Nephron (organoid): ENCODE data around the gene MT4.

Experiments used
- H3K27ac Mint-ChIP-seq, 3 experiments: 2 replicates each; pipeline ENCODE4 v1.8.0; 2020; ENCODE audit warnings: mixed read lengths in 3 of 3, mild to moderate bottlenecking in 2 of 3, moderate library complexity in 1 of 3
- H3K27me3 Mint-ChIP-seq: 2 replicates; pipeline ENCODE4 v1.8.0; 2021; ENCODE audit warnings: low read depth, mild to moderate bottlenecking, moderate library complexity, mixed read lengths
- H3K36me3 Mint-ChIP-seq: 2 replicates; pipeline ENCODE4 v1.8.0; 2020; ENCODE audit warnings: low read depth, mixed read lengths
- H3K4me1 Mint-ChIP-seq: 2 replicates; pipeline ENCODE4 v1.8.0; 2020; ENCODE audit warnings: mixed read lengths
- H3K4me3 Mint-ChIP-seq, 3 experiments: 2 replicates each; pipeline ENCODE4 v1.8.0; 2020; ENCODE audit warnings: mild to moderate bottlenecking in 3 of 3, mixed read lengths in 3 of 3, moderate library complexity in 2 of 3
- H3K9me3 Mint-ChIP-seq: 2 replicates; pipeline ENCODE4 v1.8.0; 2020; ENCODE audit warnings: mixed read lengths
- CTCF ChIP-seq, 3 experiments: fragments of 200-600 bp; sonication (generic); IDR thresholded peaks; one replicate each; pipeline ENCODE4 v1.5.0; 2021; ENCODE audit warnings: antibody characterized with exemption in 3 of 3; ENCODE audit not compliant: unreplicated experiment in 3 of 3

Gene MT4

DNA sequence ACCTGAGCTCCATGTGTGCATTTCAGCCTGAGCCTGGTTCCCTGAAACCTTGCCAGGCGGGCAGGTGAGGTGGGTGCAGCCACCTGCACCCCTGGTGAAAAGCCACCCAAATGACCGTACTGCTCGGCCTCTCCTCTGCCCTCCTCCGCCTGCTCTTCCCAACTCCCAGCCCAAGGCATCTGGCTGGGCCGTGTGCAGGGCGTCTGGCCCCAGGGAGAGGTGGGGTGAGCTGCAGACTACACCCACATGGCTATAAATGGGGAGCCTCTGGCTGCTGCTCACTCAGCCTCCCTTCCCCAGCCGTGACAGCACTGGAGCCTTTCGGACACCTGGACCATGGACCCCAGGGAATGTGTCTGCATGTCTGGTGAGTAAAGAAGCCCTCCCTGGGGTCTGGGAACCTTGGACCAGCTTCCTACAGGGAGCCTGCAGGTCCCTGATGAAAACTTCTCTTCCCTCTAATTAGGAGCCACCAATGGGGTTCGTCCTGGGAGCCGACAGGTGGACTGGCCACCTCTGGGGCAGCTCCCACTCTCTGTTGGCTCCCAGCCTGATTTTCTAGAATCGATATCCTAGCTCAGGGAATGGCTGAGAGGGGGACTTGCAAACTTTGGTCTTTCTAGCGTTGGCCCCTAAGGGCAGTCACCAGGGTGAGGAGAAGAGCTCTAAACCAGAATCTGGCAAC, at the start of gene MT4:
Gene MT4, plus strand, starts transcription at position 281 of the 685 bp plus-strand sequence. Its CDS starts 56 bp downstream, at position 337.
- Mint-ChIP-seq H3K4me1 (no peaks in the 10 kb centered on the region), H3K9me3 (no peaks in the 10 kb centered on the region), H3K36me3 (no peaks in the 10 kb centered on the region), H3K27ac (no peak within 1 kb of the TSS), H3K27me3 (peaks cover 23% of the 10 kb centered on the region), H3K4me3 (no peak within 1 kb of the TSS)
- no peak for TF ChIP-seq CTCF (IDR thresholded peaks at IDR 0.05; ENCODE audit: unreplicated experiment in 3 of 3)

DNA sequence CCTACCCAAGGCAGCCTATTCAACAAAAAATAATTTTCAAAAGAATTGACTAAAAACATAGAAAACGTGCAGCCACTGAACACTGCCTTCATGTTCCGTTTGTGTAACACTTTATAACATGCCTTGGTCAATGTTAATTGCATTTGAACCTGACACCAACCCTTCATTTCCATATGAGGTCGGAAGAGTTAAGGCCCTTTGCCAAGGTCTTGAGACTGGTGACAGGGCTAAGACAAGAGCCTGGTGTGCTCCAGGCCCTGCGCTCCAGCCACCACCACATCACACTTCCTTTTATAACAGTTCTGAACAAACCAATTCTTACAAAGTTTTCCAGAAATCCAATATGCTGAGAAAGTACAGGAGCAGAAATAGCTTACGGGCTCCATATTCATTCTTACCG, 49.2 kb upstream of the MT4 start:
- Mint-ChIP-seq H3K4me3 (no peak overlapping the region), H3K9me3 (no peaks in the 10 kb centered on the region), H3K27me3 (no peaks in the 10 kb centered on the region), H3K27ac (no peak overlapping the region), H3K36me3 (peaks cover 33% of the 10 kb centered on the region), H3K4me1 (peaks cover 19% of the 10 kb centered on the region)
- TF ChIP-seq CTCF (IDR thresholded peaks at IDR 0.05; ENCODE audit: unreplicated experiment in 3 of 3): no peak

- no peak overlapping the region for H3K27ac Mint-ChIP-seq
- peaks cover 20% of the 10 kb centered on the region for H3K4me1 Mint-ChIP-seq
- H3K4me3 Mint-ChIP-seq: no peak overlapping the region
- peaks cover 19% of the 10 kb centered on the region for H3K36me3 Mint-ChIP-seq
- no peak for TF ChIP-seq CTCF (IDR thresholded peaks at IDR 0.05; ENCODE audit: unreplicated experiment in 3 of 3)
- no peaks in the 10 kb centered on the region for H3K27me3 Mint-ChIP-seq
- H3K9me3 Mint-ChIP-seq: no peaks in the 10 kb centered on the region
These were observed 47.7 kb upstream of the MT4 start for GRCh38 chr16:56517206-56517605.

DNA sequence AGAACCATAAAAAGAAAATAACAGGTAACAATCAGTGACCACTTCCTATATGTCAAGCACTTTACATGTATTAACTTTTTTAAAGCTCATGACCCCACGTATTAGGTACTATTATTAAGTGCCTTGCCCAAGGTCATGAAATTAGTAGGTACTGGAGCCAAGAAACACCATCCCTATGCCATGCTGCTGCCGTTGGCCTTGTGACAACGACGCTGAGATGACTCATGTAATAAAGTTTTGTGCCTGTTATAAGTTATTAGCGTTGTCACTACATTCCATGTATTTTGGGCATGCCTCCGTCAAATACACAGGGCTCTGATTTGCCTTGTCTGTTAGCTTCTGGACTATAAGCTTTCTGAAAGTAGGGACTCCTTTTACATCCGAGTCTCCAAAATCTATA, 46.4 kb upstream of the MT4 start:
- peaks cover 20% of the 10 kb centered on the region for H3K4me1 Mint-ChIP-seq
- TF ChIP-seq CTCF (IDR thresholded peaks at IDR 0.05; ENCODE audit: unreplicated experiment in 3 of 3): no peak
- peaks cover 7% of the 10 kb centered on the region for H3K36me3 Mint-ChIP-seq
- H3K4me3 Mint-ChIP-seq: peak overlapping the region; percentile 85 to 90 (median 89)
- peak overlapping the region in 2 of 3 experiments; percentile 50 to 64 for H3K27ac Mint-ChIP-seq
- no peaks in the 10 kb centered on the region for H3K9me3 Mint-ChIP-seq
- H3K27me3 Mint-ChIP-seq: peaks cover 4% of the 10 kb centered on the region

DNA sequence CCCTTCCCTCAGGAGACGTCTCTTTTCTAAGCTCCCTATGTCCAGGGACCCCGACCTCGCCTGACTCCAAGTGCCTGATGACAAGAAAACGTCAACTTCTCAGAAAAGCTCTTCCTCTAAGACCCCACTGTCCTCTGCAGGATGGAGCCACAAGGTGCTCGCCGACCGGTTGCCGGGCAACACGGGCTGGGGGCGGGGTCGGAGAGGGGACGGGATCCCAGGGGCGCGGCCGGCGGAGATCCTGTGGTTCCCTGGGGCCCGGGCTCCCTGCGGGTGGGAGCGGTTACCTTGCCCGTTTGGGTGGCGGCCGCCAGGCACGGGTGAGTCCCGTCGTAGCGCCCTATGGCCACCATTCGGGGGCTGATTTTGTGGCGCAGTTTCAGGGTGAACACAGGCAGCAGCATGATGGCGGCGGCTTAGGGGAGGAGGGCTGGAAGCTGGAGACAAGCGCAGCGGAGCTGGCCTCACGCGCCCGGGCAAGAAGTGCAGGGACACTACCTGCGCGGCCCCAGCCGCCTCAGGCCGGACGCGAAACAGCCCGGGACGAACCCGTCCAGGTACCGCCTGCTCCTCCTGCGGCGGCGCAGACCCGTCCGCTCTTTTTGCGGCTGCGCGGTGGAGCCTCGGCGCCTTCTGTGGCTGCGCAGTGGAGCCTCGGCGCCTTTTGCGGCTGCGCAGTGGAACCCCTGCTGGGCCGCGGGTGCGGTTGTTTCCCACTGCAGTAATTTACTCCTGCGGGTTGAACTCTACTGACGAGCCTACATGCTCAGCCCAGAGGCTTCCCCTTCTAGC, 45.2 kb upstream of the MT4 start, which contains the start of gene BBS2:
Gene BBS2, minus strand, starts transcription at position 566 of the 792 bp plus-strand sequence. Its CDS starts 162 bp downstream, at position 404.
- Mint-ChIP-seq H3K4me3 (peak within 1 kb of the TSS; percentile 85 to 90 (median 89)), H3K9me3 (no peaks in the 10 kb centered on the region), H3K27ac (peak within 1 kb of the TSS; percentile 55 to 90 (median 86)), H3K27me3 (peaks cover 4% of the 10 kb centered on the region), H3K4me1 (peaks cover 20% of the 10 kb centered on the region), H3K36me3 (no peaks in the 10 kb centered on the region)
- no peak for TF ChIP-seq CTCF (IDR thresholded peaks at IDR 0.05; ENCODE audit: unreplicated experiment in 3 of 3)
